DOHH2 (cell line): ENCODE measurements around the gene RLF.
"Not testable (repeated sequence)": the region's sequence is repeated elsewhere in the genome, so short reads cannot be mapped to it uniquely, and the experiment has no call there.

Experiments
- CTCF ChIP-seq: fragments of 200-600 bp; sonication (generic); IDR thresholded peaks from one replicate; pipeline ENCODE4 v1.5.1; 2014; ENCODE audit warnings: antibody characterized with exemption, mild to moderate bottlenecking, low read depth, low read length; ENCODE audit not compliant: poor library complexity, severe bottlenecking
- EZH2phosphoT487 ChIP-seq: fragments of 200-600 bp; sonication (generic); IDR thresholded peaks from 2 replicates; pipeline ENCODE4 v1.6.1; 2017; ENCODE audit warnings: borderline replicate concordance, mild to moderate bottlenecking, antibody characterized with exemption, low read length, moderate library complexity, mixed read lengths

- TF ChIP-seq CTCF, EZH2phosphoT487: not testable (repeated sequence)
Measured at GRCh38 chr1:40194639-40195038, 33.5 kb downstream of the RLF start.
